Activated naive CD8-positive, alpha-beta T cell treated with anti-CD3 and anti-CD28 coated beads, Interleukin-2, amount 10 ng/mL, durations not matched to agents 7 days and 5 days (primary cell): Measurements from ENCODE around the gene KCND2. TPM values are rescaled to one million over a fixed set of nuclear protein-coding genes. Genes with fewer than 3 reads are reported as not detected.
"Not testable (repeated sequence)": the region's sequence is repeated elsewhere in the genome, so short reads cannot be mapped to it uniquely, and the experiment has no call there.

Experiments
- ATAC-seq: fragments of 150-1000 bp; cut with Tn5 transposase; one replicate; pipeline ENCODE4 v1.10.0; 2021; ENCODE audit warnings: low read depth, moderate library complexity
- POLR2A ChIA-PET: fragments of 350-600 bp; sonication (Branson Sonifier 250); formaldehyde crosslinking; loops from one replicate; lab custom pipeline; 2021; ENCODE audit warnings: antibody characterized with exemption; lab: Charles Lee
- DNase-seq: peaks from one replicate; pipeline ENCODE4 v3.0.0; 2021
- H3K27ac Mint-ChIP-seq: one replicate; pipeline ENCODE4 v1.8.0; 2022; ENCODE audit warnings: mild to moderate bottlenecking, mixed read lengths
- H3K27me3 Mint-ChIP-seq: one replicate; pipeline ENCODE4 v1.8.0; 2022; ENCODE audit warnings: mild to moderate bottlenecking, moderate library complexity, mixed read lengths
- H3K36me3 Mint-ChIP-seq: one replicate; pipeline ENCODE4 v1.8.0; 2021; ENCODE audit warnings: mild to moderate bottlenecking, mixed read lengths
- H3K4me1 Mint-ChIP-seq: one replicate; pipeline ENCODE4 v1.8.0; 2021; ENCODE audit warnings: mixed read lengths
- H3K4me3 Mint-ChIP-seq: one replicate; pipeline ENCODE4 v1.8.0; 2022; ENCODE audit warnings: mild to moderate bottlenecking, moderate library complexity, mixed read lengths
- H3K9me3 Mint-ChIP-seq: one replicate; pipeline ENCODE4 v1.8.0; 2021; ENCODE audit warnings: mixed read lengths
- total RNA-seq, 2 experiments: library from RNA; stranded (reverse); gene quantifications; one replicate each; pipeline ENCODE4 v1.2.3, GENCODE V29; 2021

KCND2 gene
- total RNA-seq, 2 experiments from 2014 or later = not detected

- no peak for ATAC-seq
- Mint-ChIP-seq H3K4me3 (no peak overlapping the region), H3K4me1 (no peaks in the 10 kb centered on the region), H3K36me3 (no peaks in the 10 kb centered on the region), H3K27ac (no peak overlapping the region), H3K27me3 (no peaks in the 10 kb centered on the region), H3K9me3 (no peaks in the 10 kb centered on the region)
- POLR2A ChIA-PET = no interaction called here
- DNase-seq = no peak
Observed at GRCh38 chr7:120554960-120555571, 282.1 kb downstream of the KCND2 start.

- Mint-ChIP-seq H3K9me3 (no peaks in the 10 kb centered on the region), H3K4me3 (no peak overlapping the region), H3K27ac (no peak overlapping the region), H3K36me3 (no peaks in the 10 kb centered on the region), H3K4me1 (no peaks in the 10 kb centered on the region), H3K27me3 (no peaks in the 10 kb centered on the region)
- DNase-seq (no peak), ATAC-seq (no peak)
- POLR2A ChIA-PET = no interaction called here
Observed at GRCh38 chr7:120564145-120564544, 291.2 kb downstream of the KCND2 start.

- Mint-ChIP-seq H3K36me3 (no peaks in the 10 kb centered on the region), H3K4me1 (no peaks in the 10 kb centered on the region), H3K27ac (no peak overlapping the region), H3K27me3 (no peaks in the 10 kb centered on the region), H3K9me3 (no peaks in the 10 kb centered on the region), H3K4me3 (no peak overlapping the region)
- POLR2A ChIA-PET = no interaction called here
- no peak for DNase-seq
- no peak for ATAC-seq
Observed at GRCh38 chr7:120567204-120567603, 294.2 kb downstream of the KCND2 start.

- H3K27ac Mint-ChIP-seq, H3K27me3 Mint-ChIP-seq, H3K4me3 Mint-ChIP-seq, ATAC-seq, POLR2A ChIA-PET, H3K4me1 Mint-ChIP-seq, DNase-seq, H3K9me3 Mint-ChIP-seq, H3K36me3 Mint-ChIP-seq: not testable (repeated sequence)
Observed at GRCh38 chr7:120578657-120579056, 305.7 kb downstream of the KCND2 start.

- no peak for ATAC-seq
- no peaks in the 10 kb centered on the region for H3K4me1 Mint-ChIP-seq
- no peaks in the 10 kb centered on the region for H3K36me3 Mint-ChIP-seq
- no peaks in the 10 kb centered on the region for H3K9me3 Mint-ChIP-seq
- peaks cover 2% of the 10 kb centered on the region for H3K27me3 Mint-ChIP-seq
- no peak overlapping the region for H3K27ac Mint-ChIP-seq
- POLR2A ChIA-PET = no interaction called here
- H3K4me3 Mint-ChIP-seq = no peak overlapping the region
- no peak for DNase-seq
Observed at GRCh38 chr7:120582916-120583315, 309.9 kb downstream of the KCND2 start.

- H3K36me3 Mint-ChIP-seq = no peaks in the 10 kb centered on the region
- H3K27me3 Mint-ChIP-seq = peaks cover 2% of the 10 kb centered on the region
- no peak for ATAC-seq
- no peaks in the 10 kb centered on the region for H3K9me3 Mint-ChIP-seq
- no peak overlapping the region for H3K4me3 Mint-ChIP-seq
- no peak overlapping the region for H3K27ac Mint-ChIP-seq
- no peaks in the 10 kb centered on the region for H3K4me1 Mint-ChIP-seq
- POLR2A ChIA-PET = no interaction called here
- no peak for DNase-seq
Observed at GRCh38 chr7:120583899-120584586, 311.1 kb downstream of the KCND2 start.

- Mint-ChIP-seq H3K27ac (no peak overlapping the region), H3K27me3 (peaks cover 2% of the 10 kb centered on the region), H3K36me3 (no peaks in the 10 kb centered on the region), H3K4me1 (no peaks in the 10 kb centered on the region), H3K4me3 (no peak overlapping the region), H3K9me3 (peaks cover 1% of the 10 kb centered on the region)
- POLR2A ChIA-PET = no interaction called here
- DNase-seq (no peak), ATAC-seq (no peak)
Observed at GRCh38 chr7:120586571-120586970, 313.6 kb downstream of the KCND2 start.

- no peaks in the 10 kb centered on the region for H3K36me3 Mint-ChIP-seq
- H3K4me3 Mint-ChIP-seq = no peak overlapping the region
- no peak overlapping the region for H3K27ac Mint-ChIP-seq
- H3K4me1 Mint-ChIP-seq = no peaks in the 10 kb centered on the region
- POLR2A ChIA-PET = no interaction called here
- peaks cover 1% of the 10 kb centered on the region for H3K9me3 Mint-ChIP-seq
- DNase-seq = no peak
- H3K27me3 Mint-ChIP-seq = peaks cover 2% of the 10 kb centered on the region
- no peak for ATAC-seq
Observed at GRCh38 chr7:120587243-120587642, 314.3 kb downstream of the KCND2 start.

- DNase-seq (no peak), ATAC-seq (no peak)
- H3K27me3 Mint-ChIP-seq = peaks cover 2% of the 10 kb centered on the region
- no peak overlapping the region for H3K27ac Mint-ChIP-seq
- no peaks in the 10 kb centered on the region for H3K36me3 Mint-ChIP-seq
- POLR2A ChIA-PET = no interaction called here
- peaks cover 1% of the 10 kb centered on the region for H3K9me3 Mint-ChIP-seq
- no peaks in the 10 kb centered on the region for H3K4me1 Mint-ChIP-seq
- H3K4me3 Mint-ChIP-seq = no peak overlapping the region
Observed at GRCh38 chr7:120588416-120588815, 315.4 kb downstream of the KCND2 start.

- H3K4me3 Mint-ChIP-seq = no peak overlapping the region
- peaks cover 1% of the 10 kb centered on the region for H3K9me3 Mint-ChIP-seq
- H3K36me3 Mint-ChIP-seq = no peaks in the 10 kb centered on the region
- ATAC-seq (no peak), DNase-seq (no peak)
- POLR2A ChIA-PET = no interaction called here
- no peaks in the 10 kb centered on the region for H3K27me3 Mint-ChIP-seq
- no peaks in the 10 kb centered on the region for H3K4me1 Mint-ChIP-seq
- no peak overlapping the region for H3K27ac Mint-ChIP-seq
Observed at GRCh38 chr7:120588862-120589261, 315.9 kb downstream of the KCND2 start.

GRCh38 chr7:120600607-120601006, 327.6 kb downstream of the KCND2 start:
- H3K9me3 Mint-ChIP-seq = peaks cover 4% of the 10 kb centered on the region
- no peak overlapping the region for H3K4me3 Mint-ChIP-seq
- ATAC-seq = no peak
- no peaks in the 10 kb centered on the region for H3K27me3 Mint-ChIP-seq
- no peaks in the 10 kb centered on the region for H3K36me3 Mint-ChIP-seq
- H3K4me1 Mint-ChIP-seq = no peaks in the 10 kb centered on the region
- DNase-seq = no peak
- POLR2A ChIA-PET = no interaction called here
- no peak overlapping the region for H3K27ac Mint-ChIP-seq

GRCh38 chr7:120603366-120603765, 330.4 kb downstream of the KCND2 start:
- H3K4me1 Mint-ChIP-seq = no peaks in the 10 kb centered on the region
- DNase-seq = no peak
- POLR2A ChIA-PET = no interaction called here
- ATAC-seq = no peak
- H3K27me3 Mint-ChIP-seq = no peaks in the 10 kb centered on the region
- no peak overlapping the region for H3K4me3 Mint-ChIP-seq
- H3K9me3 Mint-ChIP-seq = peaks cover 4% of the 10 kb centered on the region
- no peaks in the 10 kb centered on the region for H3K36me3 Mint-ChIP-seq
- H3K27ac Mint-ChIP-seq = no peak overlapping the region

GRCh38 chr7:120609136-120609753, 336.3 kb downstream of the KCND2 start:
- H3K4me3 Mint-ChIP-seq = no peak overlapping the region
- POLR2A ChIA-PET = no interaction called here
- no peaks in the 10 kb centered on the region for H3K27me3 Mint-ChIP-seq
- ATAC-seq = no peak
- H3K36me3 Mint-ChIP-seq = no peaks in the 10 kb centered on the region
- H3K9me3 Mint-ChIP-seq = peaks cover 4% of the 10 kb centered on the region
- no peak overlapping the region for H3K27ac Mint-ChIP-seq
- H3K4me1 Mint-ChIP-seq = no peaks in the 10 kb centered on the region
- no peak for DNase-seq

- no peak overlapping the region for H3K27ac Mint-ChIP-seq
- H3K4me3 Mint-ChIP-seq = no peak overlapping the region
- H3K4me1 Mint-ChIP-seq = no peaks in the 10 kb centered on the region
- H3K27me3 Mint-ChIP-seq = no peaks in the 10 kb centered on the region
- no peak for ATAC-seq
- POLR2A ChIA-PET = no interaction called here
- H3K36me3 Mint-ChIP-seq = no peaks in the 10 kb centered on the region
- H3K9me3 Mint-ChIP-seq = no peaks in the 10 kb centered on the region
- no peak for DNase-seq
Observed at GRCh38 chr7:120611975-120612374, 339.0 kb downstream of the KCND2 start.
